Activated CD4-positive, alpha-beta T cell treated with anti-CD3 and anti-CD28 coated beads, Interleukin-2, amount 50 U/mL, for 1 hour (primary cell): ENCODE results near the gene ARRB1.
A peak's percentile ranks its signal among the peaks of the same experiment; 100 is the strongest.
"Not testable (repeated sequence)": the region's sequence is repeated elsewhere in the genome, so short reads cannot be mapped to it uniquely, and the experiment has no call there.

Experiments used
- DNase-seq: peaks from one replicate; pipeline ENCODE4 v3.0.0-alpha.2; 2020

The ARRB1 gene

DNA sequence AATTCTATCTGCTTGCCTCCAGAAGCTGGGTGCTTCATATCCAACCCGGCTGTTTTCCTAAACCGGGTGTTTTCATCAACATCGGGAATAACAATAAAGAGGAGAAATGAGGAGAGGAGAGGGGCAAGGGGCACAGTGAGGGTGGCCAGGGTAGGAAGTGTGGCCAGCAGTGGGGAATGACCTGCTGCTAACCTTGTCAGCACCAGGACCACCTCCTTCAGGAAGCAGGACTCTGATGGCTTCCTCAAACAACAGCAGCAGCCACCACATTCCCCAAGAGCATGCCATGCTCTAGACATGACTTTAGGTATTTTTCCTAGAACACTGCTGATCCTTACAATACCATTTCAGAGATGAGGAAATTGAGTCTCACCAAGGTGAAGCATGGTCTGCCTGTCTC lies 58.5 kb downstream of the ARRB1 start:
- no peak for DNase-seq

DNA sequence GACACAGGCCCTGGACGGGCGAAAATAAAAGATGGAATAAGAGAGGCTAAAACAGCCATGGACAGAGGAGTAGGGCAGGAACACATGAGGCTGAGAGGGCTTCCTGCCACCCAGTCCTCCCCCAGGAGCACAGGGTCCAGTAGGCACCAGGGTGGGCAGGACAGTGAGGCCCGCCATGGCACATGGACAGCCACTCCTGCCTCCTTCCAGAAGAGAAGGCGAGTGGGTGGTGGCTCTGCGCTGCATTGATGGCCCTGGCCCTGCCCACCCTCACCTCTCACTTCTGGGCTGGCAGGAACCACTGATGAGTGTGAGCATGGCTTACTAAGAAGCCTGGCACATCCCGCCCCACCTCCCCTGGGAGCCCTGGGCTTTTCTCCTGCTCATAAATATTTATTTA lies 59.7 kb downstream of the ARRB1 start:
- DNase-seq = no peak

GRCh38 chr11:75289919-75290318 lies 61.5 kb downstream of the ARRB1 start:
- no peak for DNase-seq

DNA sequence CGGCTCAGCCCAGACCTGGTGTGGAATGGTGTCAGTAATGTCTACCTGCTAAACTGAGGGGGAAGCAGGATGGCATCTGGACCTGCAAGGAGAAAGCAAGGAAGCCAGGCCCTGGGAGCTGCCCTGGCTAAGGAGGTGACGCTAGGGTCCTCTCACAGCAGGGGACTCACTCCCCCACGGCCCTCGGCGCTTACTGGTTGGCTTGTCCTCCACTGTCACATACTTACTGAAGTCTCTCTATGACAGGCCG lies 62.0 kb downstream of the ARRB1 start:
- DNase-seq = no peak

DNA sequence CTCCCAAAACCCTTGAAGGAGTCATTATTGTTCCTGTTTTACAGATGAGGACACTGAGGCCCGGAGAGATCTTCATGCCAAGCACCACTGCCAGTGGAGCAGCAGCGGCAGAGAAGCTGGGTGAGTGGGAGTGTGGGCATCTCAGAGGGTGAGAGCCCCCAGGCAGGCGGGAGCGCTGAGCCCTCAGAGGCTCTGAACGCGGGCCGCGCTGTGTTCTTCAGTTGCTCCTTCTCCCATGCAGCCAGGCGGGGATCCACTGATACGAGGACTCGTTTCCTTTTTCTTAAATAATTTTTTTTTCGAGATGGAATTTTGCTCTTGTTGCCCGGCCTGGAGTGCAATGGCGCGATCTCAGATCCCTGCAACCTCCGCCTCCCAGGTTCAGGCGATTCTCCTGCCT lies 63.9 kb downstream of the ARRB1 start:
- no peak for DNase-seq

DNA sequence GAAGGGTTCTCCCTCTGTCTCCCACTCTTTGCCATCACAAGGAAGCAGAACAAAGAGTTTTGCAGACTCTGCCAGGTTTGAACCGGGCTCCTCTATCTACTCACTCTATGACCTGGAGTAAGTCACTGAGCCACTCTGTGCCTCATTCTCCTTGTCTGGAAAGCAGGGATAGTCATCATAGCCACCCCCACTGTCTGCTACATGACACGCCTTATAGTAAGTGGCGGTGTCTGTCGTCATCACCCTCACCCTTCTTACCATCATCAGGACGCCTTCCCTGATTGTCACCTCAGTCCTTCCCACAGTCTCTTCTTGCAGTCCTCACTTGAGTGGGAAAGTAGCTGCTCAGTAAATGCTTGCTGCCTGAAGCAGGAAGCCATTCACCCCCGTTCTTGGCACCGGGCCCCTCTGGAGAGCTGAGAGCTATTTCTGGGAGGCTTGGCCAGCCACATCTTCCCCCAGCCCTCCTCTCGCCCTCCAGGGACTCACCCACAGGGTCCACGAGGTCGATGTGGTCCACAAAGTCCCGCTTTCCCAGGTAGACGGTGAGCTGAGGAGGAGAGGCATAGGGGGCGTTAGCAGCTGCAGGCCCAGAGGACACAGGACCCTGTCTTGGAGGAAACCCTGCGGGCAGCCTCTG lies 64.5 kb downstream of the ARRB1 start:
- DNase-seq = no peak

DNA sequence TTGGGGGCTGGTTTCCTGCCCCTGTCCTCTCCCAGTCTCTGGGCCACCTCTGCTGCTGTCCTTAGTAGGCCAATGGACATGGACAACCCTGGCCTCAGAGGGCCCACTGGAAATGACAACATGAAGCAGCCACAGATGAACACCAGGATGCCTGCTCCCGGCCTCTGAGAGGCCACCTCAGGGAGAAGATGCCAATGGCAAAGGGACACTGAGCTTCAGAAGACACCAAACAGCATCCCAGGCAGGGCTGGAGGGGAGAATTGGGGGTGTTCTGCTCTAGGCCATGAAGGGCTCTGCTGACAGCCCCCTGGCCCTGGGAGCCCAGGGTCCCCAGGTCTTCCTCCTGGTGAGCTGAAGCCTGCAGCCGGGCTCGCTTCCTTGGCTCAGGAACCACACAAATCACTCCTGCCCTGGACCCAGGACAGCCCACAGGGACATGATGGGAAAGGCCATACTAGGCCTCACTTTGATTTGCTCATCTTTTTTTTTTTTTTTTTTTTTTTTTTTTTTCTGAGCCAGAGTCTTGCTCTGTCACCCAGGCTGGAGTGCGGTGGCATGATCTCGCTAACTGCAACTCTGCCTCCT lies 65.6 kb downstream of the ARRB1 start:
- no peak for DNase-seq

- no peak for DNase-seq
Observed at GRCh38 chr11:75283391-75283931, 68.0 kb downstream of the ARRB1 start.

- DNase-seq = no peak
Observed at GRCh38 chr11:75281469-75282095, 69.9 kb downstream of the ARRB1 start.

GRCh38 chr11:75280770-75281468 lies 70.5 kb downstream of the ARRB1 start:
- DNase-seq = no peak

DNA sequence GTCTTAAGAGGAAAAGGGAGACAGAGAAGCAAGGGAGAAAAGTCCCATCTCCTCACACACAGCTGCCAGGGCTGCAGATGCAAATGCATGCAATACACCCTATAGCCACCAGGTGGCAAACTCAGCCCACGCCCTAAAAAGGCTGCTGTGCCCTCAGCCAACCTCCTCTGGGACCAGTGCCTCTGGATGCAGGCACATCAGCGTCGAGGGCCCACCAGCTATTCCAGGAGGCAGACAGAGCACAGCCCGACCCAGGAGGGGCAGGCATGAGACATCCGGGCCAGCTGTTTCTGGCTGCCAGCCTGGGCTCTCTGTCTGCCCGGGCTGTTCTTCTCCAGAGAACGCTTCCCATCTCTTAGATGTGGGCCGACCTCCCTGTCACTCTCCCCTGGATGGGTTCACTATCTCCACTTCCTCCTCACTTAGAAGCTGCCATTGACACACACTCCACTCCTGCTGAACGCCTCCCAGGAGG lies 71.2 kb downstream of the ARRB1 start:
- DNase-seq = peak; percentile 74

DNA sequence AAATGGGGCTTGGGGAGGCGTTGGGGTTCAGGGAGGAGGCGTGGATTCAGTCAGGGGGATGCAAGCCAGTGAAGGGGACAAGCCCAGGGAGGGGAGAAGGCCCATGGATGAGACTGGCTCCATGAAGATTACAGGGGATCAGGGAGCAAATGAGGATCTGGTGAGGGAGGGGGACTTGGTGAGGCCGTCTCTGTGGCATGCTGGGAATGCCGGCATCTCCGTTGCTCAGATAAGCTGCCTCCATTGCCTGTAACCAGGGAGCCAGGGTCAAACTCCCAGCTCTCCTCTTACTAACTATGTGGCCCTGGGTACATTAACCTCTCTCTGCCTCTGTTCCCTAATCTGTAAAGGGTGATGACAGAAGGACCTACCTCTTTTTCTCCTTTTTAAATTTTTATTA lies 72.2 kb downstream of the ARRB1 start:
- no peak for DNase-seq

GRCh38 chr11:75277991-75278790 lies 73.3 kb downstream of the ARRB1 start:
- no peak for DNase-seq

GRCh38 chr11:75277211-75277805 lies 74.2 kb downstream of the ARRB1 start:
- no peak for DNase-seq

- no peak for DNase-seq
Observed at GRCh38 chr11:75276686-75277085, 74.8 kb downstream of the ARRB1 start.

DNA sequence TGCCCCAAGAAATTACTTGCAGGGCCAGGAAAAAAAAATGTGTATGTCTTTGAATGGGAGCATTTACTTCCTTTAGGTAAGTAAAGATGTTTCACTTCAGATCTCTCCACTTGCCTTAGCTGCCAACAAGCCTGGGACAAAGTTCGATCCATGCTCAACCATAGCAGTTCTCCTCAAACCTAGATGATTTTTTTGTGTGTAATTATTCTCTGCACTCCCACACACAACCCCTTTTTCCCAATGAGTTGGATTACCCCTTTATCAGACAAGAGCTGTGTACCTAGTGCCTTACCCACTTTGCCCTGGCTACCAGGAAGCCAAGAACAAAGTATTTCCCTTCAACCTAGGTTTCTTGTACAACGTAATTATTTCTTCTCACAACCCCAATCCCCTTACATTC lies 75.3 kb downstream of the ARRB1 start:
- DNase-seq = no peak

DNA sequence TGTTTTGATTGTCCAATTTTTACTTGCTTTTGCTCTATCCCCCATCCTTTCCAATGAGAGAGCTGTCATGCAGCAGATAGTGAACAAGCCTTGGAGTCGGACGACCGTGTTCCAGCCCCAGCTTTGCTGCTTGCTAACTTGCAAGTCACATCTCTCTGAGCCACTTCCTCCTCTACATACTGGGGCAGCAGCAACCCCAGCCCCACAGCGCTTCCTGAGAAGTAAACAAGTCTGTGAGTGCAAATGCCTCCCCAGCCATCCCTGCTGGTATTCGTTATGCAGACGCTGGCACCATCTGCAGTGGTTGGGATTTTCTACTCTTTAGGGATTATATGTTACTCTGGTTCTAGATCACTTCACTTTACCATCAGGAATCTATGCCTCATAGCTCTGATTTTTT lies 75.9 kb downstream of the ARRB1 start:
- DNase-seq = peak; percentile 70

DNA sequence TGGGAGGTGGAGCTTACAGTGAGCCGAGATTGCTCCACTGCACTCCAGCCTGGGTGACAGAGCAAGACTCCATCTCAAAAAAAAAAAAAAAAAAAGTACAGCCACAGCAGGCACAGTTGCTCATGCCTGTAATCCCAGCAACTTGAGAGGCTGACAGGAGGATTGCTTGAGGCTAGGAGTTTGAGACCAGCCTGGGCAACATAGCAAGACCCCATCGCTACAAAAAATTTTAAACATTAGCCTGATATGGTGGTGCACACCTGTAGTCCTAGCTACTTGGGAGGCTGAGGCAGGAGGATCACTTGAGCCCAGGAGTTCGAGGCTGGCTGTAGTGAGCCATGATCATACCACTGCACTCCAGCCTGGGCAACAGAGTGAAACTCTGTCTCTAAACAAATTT lies 76.7 kb downstream of the ARRB1 start:
- not testable (repeated sequence) for DNase-seq

DNA sequence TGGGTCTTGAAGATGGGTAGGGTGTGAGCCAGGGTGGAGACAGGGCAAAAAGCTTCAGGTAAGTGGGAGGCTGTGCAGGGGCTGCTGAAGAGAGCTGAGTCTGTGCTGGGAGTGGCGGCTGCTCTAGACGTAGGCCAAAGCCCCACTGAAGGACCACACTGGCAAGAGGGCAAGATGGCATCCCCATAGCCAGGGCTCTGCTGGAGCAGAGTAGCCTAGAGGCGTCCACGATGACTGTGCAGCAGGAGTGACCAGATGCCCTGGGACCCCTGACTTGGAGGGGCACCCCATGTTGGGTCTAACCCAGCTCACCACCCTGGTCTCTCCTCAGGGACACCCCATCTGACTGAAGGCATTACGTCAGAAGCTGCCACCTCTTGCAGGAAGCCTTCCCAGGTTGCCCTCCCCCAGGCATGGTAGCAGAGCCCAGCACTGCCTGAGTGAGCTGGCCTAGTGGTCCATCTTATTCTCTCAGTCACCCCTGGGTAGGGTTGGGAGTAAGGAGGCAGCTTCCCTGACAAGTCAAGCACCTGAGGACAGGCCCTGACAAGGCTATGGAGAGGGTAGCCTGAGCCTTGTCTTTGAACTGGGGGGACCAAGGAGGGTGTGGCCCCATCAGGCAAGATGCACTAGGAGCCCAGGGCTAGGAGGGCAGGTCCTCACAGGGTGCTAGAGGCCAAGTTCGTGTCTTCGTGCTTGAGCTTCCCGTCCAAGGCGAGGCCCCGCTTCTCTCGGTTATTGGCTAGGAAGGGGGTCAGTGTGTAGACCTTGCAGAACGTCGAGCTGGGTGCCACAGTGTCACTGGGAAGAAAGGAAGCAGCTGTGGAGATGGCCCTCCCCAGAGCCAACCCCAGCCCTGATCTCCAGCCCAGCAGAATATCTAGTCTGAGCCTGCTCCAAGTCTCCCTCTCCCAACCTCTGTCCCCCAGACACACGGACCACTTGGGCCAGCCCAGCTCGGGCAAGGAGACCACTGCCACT lies 77.8 kb downstream of the ARRB1 start:
- no peak for DNase-seq

DNA sequence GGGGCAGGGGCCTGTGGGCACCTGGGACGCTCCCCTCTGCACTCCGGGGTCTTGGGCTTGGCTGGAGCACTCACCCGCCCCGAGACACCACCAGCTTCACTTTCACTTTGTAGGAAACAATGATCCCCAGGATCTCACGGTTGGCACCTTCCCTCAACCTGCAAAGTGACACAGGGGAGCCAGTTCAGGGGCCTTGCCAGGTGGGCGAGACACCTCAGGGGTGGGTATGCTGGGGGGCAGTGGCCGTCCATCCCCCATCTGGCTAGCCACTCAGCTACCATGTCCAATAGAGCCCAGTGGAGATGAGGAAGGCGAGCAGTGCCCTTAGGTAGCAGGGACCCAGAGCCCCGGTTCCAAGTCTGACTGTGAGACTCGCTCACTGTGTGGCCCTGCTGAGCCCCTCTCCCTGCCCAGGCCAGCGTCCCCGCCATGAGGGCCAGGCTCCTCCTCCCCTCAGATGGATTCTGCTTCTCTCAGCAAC lies 78.6 kb downstream of the ARRB1 start:
- no peak for DNase-seq

DNA sequence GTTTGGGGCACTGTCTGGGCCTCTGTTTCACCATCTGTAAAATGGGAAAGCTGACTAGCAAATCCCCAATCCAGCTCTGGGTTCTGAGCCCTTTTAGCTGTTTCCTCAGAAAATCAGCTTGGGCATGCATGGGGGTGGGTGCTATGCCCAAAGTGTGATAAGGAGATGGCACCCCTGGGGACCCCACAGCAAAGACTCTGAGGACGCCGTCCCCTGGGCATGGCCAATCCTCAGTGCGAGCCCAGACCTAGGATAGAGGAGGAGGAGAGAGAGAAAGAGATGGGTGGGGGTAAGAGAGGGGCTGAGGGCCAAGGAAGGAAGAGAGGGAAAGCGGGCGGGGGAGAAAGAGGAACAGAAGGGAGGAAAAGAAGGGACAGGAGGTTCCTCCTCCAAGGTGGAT lies 79.1 kb downstream of the ARRB1 start:
- DNase-seq = no peak
